ENCODE data around the gene TRIM3. TPM values are rescaled to one million over a fixed set of nuclear protein-coding genes. Genes with fewer than 3 reads are reported as not detected.

TRIM3 gene
- total RNA-seq, 1 donor from 2014 or later: 25.6 TPM

DNA sequence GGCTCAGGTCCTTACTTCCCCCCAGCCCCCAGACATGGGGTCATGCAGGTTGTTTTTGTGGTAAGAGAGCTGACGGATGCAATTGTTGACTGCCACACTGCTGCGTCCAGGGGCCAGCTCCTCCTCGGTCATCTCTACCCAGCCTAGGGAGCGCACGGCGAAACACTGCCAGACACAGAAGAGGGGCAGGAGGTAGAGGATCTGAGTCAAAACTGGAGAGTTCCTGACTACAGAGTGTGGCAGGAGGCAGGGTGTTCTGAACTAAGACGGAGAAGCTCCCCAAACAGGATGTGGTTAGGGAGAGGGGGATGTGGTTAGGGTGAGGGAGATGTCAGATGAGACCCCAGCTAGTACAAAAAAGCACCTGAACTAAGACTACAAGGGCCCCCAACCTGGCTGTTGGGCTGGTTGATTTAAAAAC lies 71.2 kb downstream of the TRIM3 start:
- DNase-seq (ENCODE audit: low read depth, low spot score): no peak

DNA sequence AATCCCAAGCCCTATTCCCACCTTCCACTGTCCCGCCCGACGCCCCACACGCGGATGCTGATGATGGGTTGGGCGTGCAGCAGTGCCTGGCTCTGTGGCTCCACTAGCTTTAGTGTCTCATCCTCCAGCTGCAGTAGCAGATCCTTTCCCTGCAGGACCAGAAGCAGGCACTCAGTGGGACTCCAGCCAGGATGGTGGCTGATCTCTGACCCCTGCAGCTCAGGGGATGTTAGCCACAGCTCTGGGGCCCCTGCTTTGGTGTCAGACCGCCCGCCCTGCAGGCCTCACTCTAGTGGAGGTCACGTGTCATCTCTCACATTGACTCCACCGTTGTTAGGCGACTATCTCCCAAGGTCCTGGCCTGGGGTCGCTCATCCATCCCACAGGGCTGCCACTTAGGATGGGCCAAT lies 71.7 kb downstream of the TRIM3 start:
- DNase-seq (ENCODE audit: low read depth, low spot score): no peak

DNA sequence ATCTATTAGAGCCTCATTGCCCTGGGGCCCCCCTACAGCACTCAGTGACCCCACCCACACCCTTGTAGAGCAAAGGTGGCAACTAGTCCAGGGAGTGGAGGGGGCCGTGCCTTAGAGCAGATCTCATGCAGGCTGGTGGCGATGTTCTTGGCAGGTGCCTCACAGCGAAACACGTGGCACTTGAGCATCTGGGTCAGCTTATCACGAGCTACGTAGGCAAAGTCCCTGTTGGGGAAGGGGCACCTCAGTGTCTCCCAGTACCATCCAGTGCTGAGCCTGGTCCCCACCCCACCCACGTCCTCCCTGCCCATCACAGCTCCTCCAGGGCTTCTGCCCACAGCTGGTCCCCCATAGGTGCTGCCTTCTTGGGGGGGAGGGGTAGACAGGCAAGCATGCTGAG lies 72.3 kb downstream of the TRIM3 start:
- DNase-seq (ENCODE audit: low read depth, low spot score): no peak

DNA sequence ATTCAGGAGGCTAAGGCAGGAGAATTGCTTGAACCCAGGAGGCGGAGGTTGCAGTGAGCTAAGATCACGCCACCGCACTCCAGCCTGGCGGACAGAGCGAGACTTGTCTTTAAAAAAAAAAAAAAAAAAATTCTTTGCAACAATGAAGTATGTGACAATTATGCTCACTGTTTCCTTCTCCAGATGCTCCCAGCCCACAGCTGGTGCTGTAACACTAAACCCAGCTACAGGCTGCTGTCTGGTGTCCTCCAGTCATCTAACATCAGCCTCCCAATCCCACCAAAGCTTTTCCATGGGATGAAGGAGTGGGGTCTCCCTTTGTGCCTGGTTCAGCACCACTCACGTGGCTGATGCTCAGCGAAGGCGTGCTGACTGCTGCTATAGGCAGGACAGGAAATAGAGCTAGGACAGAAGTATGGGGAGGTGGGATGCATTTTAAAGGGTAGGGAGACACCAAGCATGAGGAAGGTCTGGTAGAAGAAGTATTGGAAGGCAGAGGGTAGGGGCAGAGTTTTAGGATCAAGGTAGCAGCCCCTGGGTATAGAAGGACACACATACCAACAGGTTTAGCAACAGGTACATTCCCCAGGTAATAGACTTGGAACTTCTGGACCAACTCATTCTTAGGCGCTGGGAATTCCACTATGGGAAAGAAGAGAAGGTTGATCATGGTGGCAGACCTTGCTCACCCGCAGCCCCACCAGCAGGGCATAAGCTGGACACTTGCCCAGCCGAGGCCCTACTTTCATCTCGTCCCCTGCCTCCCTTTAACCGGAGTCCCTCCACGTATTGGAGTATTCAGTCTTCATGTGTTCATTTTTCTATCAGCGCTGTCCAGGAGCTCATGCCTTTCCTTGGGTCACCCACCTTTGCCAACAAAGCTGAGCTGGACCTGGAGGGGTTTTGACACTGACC lies 73.1 kb downstream of the TRIM3 start:
- no peak for DNase-seq (ENCODE audit: low read depth, low spot score)

Other genes with a start within 250 kb of the TRIM3 start
- 8.0 and 8.4 TPM in 2 replicates for gene FHIP1B, start 239.3 kb downstream of the TRIM3 start, total RNA-seq
- not detected in 2 replicates for gene CNGA4, start 234.9 kb downstream of the TRIM3 start, total RNA-seq
- gene CCKBR, start 214.1 kb downstream of the TRIM3 start, total RNA-seq: not detected in 2 replicates
- gene CAVIN3, start 153.4 kb downstream of the TRIM3 start, total RNA-seq: 62.8 and 94.6 TPM in 2 replicates
- 16.9 and 23.4 TPM in 2 replicates for gene SMPD1, start 83.5 kb downstream of the TRIM3 start, total RNA-seq
- gene APBB1, start 54.8 kb downstream of the TRIM3 start, total RNA-seq: 59.2 and 63.5 TPM in 2 replicates
- 0.13 and 0.32 TPM in 2 replicates for gene HPX, start 33.0 kb downstream of the TRIM3 start, total RNA-seq
- gene ARFIP2, start 7.4 kb upstream of the TRIM3 start, total RNA-seq: 53.2 and 64.8 TPM in 2 replicates
- 23.4 and 27.9 TPM in 2 replicates for gene TIMM10B, start 7.6 kb upstream of the TRIM3 start, total RNA-seq
- 2.0 and 2.5 TPM in 2 replicates for gene DNHD1, start 23.3 kb upstream of the TRIM3 start, total RNA-seq
- 13.2 and 23.7 TPM in 2 replicates for gene RRP8, start 129.7 kb upstream of the TRIM3 start, total RNA-seq
- gene ILK, start 129.8 kb upstream of the TRIM3 start, total RNA-seq: 138 and 213 TPM in 2 replicates
- 36.2 and 45.7 TPM in 2 replicates for gene TAF10, start 138.3 kb upstream of the TRIM3 start, total RNA-seq
- gene TPP1, start 145.5 kb upstream of the TRIM3 start, total RNA-seq: 85.3 and 160 TPM in 2 replicates
- 41.7 and 47.4 TPM in 2 replicates for gene DCHS1, start 181.9 kb upstream of the TRIM3 start, total RNA-seq
- 75.5 and 91.9 TPM in 2 replicates for gene MRPL17, start 209.4 kb upstream of the TRIM3 start, total RNA-seq

All from pulmonary artery endothelial cell (primary cell).